IPS-15b (cell line): ENCODE results near the gene SRBD1.

Experiments
- H3K27me3 ChIP-seq: one replicate; pipeline ENCODE4 v1.6.1; 2013; ENCODE audit warnings: low read length; ENCODE audit not compliant: control insufficient read depth, insufficient read depth
- H3K36me3 ChIP-seq: one replicate; pipeline ENCODE4 v1.6.1; 2013; ENCODE audit warnings: low read length; ENCODE audit not compliant: control insufficient read depth, insufficient read depth
- H3K4me1 ChIP-seq: one replicate; pipeline ENCODE4 v1.6.1; 2013; ENCODE audit warnings: mild to moderate bottlenecking, low read length; ENCODE audit not compliant: control insufficient read depth, insufficient read depth
- H3K4me3 ChIP-seq: one replicate; pipeline ENCODE4 v1.5.1; 2013; ENCODE audit warnings: low read depth, low read length
- H3K9ac ChIP-seq: one replicate; pipeline ENCODE4 v1.6.1; 2013; ENCODE audit warnings: low read depth, mild to moderate bottlenecking, low read length
- H3K9me3 ChIP-seq: one replicate; pipeline ENCODE4 v1.6.1; 2013; ENCODE audit warnings: mild to moderate bottlenecking, low read length; ENCODE audit not compliant: control insufficient read depth, insufficient read depth

The SRBD1 gene

DNA sequence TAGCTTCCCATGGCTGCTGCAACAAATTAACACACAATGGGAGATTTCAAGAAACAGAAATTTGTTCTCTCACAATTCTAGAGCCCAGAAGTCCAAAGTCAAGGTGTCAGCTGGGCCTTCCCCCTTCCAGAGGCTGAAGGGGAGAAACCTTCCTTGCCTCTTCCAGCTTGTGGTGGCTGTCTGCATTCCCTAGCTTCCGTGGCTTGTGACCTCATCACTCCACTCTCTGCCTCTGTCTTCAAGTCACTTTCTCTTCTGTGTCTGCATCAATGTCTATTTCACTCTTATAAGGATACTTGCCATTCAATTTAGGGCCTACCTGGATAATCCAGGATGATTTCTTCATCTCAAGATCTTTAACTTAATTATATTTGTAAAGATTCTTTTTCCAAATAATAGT is 16.8 kb upstream of the SRBD1 start:
- Histone ChIP-seq H3K27me3 (no peaks in the 10 kb centered on the region), H3K9ac (no peak overlapping the region), H3K36me3 (no peaks in the 10 kb centered on the region), H3K4me3 (no peak overlapping the region), H3K9me3 (no peaks in the 10 kb centered on the region), H3K4me1 (peaks cover 5% of the 10 kb centered on the region)

DNA sequence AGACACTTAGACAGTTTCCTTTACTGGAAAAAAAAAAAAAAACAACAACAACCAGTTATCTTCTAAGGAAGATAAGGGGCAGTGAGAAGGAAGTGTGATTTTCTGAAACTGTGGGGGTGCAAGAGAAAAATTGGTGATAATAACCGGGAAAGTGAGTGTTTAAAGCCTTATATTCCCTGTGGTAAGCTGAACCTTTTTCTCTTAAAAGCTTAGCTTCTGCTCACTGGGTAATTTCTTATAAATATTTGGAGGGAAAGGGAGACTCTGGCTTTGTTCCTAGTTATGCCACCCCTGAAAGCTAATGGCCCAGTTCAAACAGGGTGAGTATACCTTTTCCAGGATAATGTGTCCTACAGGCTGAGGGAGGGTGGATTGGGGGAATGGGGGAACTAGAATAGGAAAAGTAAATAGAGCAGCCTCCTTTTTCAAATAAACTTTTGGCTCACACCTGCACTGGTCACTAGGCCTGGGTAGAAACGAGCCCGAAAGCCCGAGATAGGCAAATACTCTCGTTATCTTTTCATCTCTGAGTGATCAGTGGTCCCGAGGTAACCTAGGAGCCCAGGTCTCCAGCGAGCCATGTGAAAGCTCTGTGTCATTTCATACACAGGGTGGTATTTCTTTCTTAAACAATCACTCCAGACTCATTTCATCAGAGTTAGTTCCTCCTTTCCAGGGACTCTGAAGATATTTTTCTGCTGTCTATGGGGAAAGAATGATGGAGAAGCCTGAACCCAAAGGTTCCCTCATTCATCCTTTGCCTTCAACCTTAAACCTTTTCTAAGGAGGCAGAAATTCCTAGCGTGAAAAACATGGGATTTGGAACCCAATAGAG is 15.5 kb upstream of the SRBD1 start:
- Histone ChIP-seq H3K9me3 (no peaks in the 10 kb centered on the region), H3K9ac (no peak overlapping the region), H3K36me3 (no peaks in the 10 kb centered on the region), H3K27me3 (no peaks in the 10 kb centered on the region), H3K4me3 (no peak overlapping the region), H3K4me1 (peaks cover 5% of the 10 kb centered on the region)

GRCh38 chr2:45625824-45626223 is 14.8 kb upstream of the SRBD1 start:
- H3K9ac ChIP-seq: no peak overlapping the region
- no peaks in the 10 kb centered on the region for H3K9me3 ChIP-seq
- H3K4me1 ChIP-seq: peaks cover under 1% of the 10 kb centered on the region
- no peaks in the 10 kb centered on the region for H3K36me3 ChIP-seq
- no peaks in the 10 kb centered on the region for H3K27me3 ChIP-seq
- no peak overlapping the region for H3K4me3 ChIP-seq

GRCh38 chr2:45623098-45623497 is 12.0 kb upstream of the SRBD1 start:
- Histone ChIP-seq H3K4me1 (no peaks in the 10 kb centered on the region), H3K4me3 (no peak overlapping the region), H3K27me3 (no peaks in the 10 kb centered on the region), H3K9ac (no peak overlapping the region), H3K36me3 (no peaks in the 10 kb centered on the region), H3K9me3 (no peaks in the 10 kb centered on the region)

- H3K4me1 ChIP-seq: no peaks in the 10 kb centered on the region
- H3K27me3 ChIP-seq: no peaks in the 10 kb centered on the region
- no peak overlapping the region for H3K9ac ChIP-seq
- H3K9me3 ChIP-seq: no peaks in the 10 kb centered on the region
- no peaks in the 10 kb centered on the region for H3K36me3 ChIP-seq
- no peak overlapping the region for H3K4me3 ChIP-seq
Measured at GRCh38 chr2:45622336-45623075, 11.4 kb upstream of the SRBD1 start.

- Histone ChIP-seq H3K9me3 (no peaks in the 10 kb centered on the region), H3K4me1 (no peaks in the 10 kb centered on the region), H3K27me3 (no peaks in the 10 kb centered on the region), H3K9ac (no peak overlapping the region), H3K36me3 (no peaks in the 10 kb centered on the region), H3K4me3 (no peak overlapping the region)
Measured at GRCh38 chr2:45617496-45617895, 6.4 kb upstream of the SRBD1 start.

DNA sequence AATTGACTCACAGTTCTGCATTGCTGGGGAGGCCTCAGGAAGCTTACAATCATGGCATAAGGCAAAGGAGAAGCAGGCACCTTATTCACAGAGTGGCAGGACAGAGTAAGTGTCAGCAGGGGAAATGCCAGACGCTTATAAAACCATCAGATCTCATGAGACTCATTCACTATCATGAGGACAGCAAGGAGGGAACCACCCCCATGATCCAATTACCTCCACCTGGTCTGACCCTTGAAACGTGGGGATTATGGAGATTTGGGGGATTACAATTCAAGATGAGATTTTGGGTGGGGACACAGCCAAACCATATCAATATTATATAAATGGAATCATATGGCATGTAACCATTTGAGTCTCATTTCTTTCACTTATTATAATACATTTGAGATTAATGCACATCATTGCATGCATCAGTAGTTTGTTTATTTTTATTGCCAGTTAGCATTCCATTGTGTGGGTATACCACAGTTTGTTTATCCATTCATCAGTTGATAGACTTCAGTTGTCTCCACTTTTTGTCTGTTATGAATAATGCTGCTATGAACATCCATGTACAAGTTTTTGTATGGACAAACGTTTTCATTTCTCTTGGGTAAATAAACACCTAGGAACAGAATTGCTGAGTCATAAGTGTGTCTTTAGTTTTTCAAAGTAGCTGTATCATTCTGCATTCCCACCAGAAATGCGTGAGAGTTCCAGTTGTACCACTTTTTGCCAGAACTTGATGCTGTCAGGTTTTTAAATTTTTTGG is 5.8 kb upstream of the SRBD1 start:
- no peaks in the 10 kb centered on the region for H3K27me3 ChIP-seq
- no peaks in the 10 kb centered on the region for H3K9me3 ChIP-seq
- H3K9ac ChIP-seq: no peak overlapping the region
- no peak overlapping the region for H3K4me3 ChIP-seq
- no peaks in the 10 kb centered on the region for H3K36me3 ChIP-seq
- H3K4me1 ChIP-seq: no peaks in the 10 kb centered on the region

DNA sequence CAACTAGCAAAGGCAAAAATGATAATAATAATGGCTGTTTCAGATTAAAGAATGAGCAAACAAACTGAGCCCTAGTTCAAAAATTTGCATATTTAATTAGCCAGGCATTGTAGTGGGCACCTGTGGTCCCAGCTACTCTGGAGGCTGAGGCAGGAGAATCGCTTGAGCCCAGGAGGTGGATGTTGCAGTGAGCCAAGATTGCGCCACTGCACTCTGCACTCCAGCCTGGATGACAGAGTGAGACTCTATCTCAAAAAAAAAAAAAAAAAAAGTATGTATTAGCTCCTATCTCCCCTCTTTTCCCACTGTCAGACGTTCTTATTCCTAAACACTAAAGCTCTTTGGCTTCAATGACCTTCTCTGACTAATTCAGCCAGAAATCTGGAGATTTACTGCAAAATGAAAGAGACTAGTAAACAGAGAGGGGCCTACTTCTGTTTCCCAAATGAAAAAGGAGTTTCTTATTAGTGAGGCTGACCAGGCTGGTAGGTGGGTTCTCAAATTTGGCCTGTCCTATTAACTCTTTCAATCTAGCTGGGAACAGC is 3.9 kb upstream of the SRBD1 start:
- Histone ChIP-seq H3K36me3 (no peaks in the 10 kb centered on the region), H3K4me1 (peaks cover 2% of the 10 kb centered on the region), H3K9ac (no peak overlapping the region), H3K4me3 (no peak overlapping the region), H3K27me3 (no peaks in the 10 kb centered on the region), H3K9me3 (no peaks in the 10 kb centered on the region)

- Histone ChIP-seq H3K9me3 (no peaks in the 10 kb centered on the region), H3K4me3 (no peak overlapping the region), H3K36me3 (no peaks in the 10 kb centered on the region), H3K27me3 (no peaks in the 10 kb centered on the region), H3K4me1 (peaks cover 5% of the 10 kb centered on the region), H3K9ac (no peak overlapping the region)
Measured at GRCh38 chr2:45614330-45614729, 3.3 kb upstream of the SRBD1 start.

DNA sequence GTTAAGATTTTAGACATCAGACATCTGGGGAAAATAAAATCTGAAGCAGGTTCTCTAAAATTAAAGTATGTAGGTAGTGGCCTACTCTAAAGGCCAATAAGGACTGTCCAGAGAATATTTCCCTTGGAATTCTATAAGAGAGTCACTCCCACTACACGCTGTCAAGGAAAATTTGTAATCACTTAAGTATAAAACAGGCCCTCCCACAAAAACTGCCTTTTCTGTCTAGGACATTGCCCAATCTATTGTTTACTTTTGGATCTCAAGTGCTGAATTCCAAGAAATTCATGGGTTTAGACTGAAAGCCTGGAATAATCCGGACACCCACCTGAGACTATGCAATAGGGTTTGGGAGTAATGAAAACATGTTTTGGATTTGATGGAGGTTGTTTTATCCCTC is 1.7 kb upstream of the SRBD1 start:
- H3K4me3 ChIP-seq: no peak overlapping the region

GRCh38 chr2:45612285-45612684 is 1.2 kb upstream of the SRBD1 start:
- H3K4me3 ChIP-seq: no peak overlapping the region
- no peaks in the 10 kb centered on the region for H3K27me3 ChIP-seq
- peaks cover 5% of the 10 kb centered on the region for H3K4me1 ChIP-seq
- no peaks in the 10 kb centered on the region for H3K36me3 ChIP-seq
- H3K9me3 ChIP-seq: no peaks in the 10 kb centered on the region
- no peak overlapping the region for H3K9ac ChIP-seq

More for the DNA sequence above, 1.7 kb upstream of the SRBD1 start:
- no peaks in the 10 kb centered on the region for H3K36me3 ChIP-seq
- H3K9me3 ChIP-seq: no peaks in the 10 kb centered on the region
- peaks cover 5% of the 10 kb centered on the region for H3K4me1 ChIP-seq
- no peak overlapping the region for H3K9ac ChIP-seq
- H3K27me3 ChIP-seq: no peaks in the 10 kb centered on the region
